Omental fat pad (tissue), 4 donors: ENCODE results near the gene CAB39L. TPM values are rescaled to one million over a fixed set of nuclear protein-coding genes. Genes with fewer than 3 reads are reported as not detected.

Source experiments
- ATAC-seq: fragments of 150-250 bp; one replicate; pipeline ENCODE4 v1.9.1; 2016; ENCODE audit warnings: mild to moderate bottlenecking, moderate library complexity; ENCODE audit not compliant: low FRiP score
- DNase-seq: peaks from one replicate; pipeline ENCODE4 v3.0.0-alpha.2; 2019; ENCODE audit warnings: low spot score
- CTCF ChIP-seq, 3 donors: fragments of 450-650 bp; IDR thresholded peaks; one replicate each; pipeline ENCODE4 v1.5.1; 2016 to 2017; ENCODE audit warnings: antibody characterized with exemption in 3 of 3, mild to moderate bottlenecking in 3 of 3, moderate library complexity in 2 of 3
- total RNA-seq, 4 donors: library from RNA; depleted of rRNA; stranded (reverse); fragments of >200 nt; gene quantifications; one replicate each; pipeline ENCODE4 v1.1.0, GENCODE V29; 2016

The CAB39L gene
- total RNA-seq, 4 donors from 2014 or later = 16.0 to 39.4 (median 25.7) TPM

- no peak for ATAC-seq
Measured at GRCh38 chr13:49388091-49388635, 55.7 kb downstream of the CAB39L start.

GRCh38 chr13:49386664-49387063, 57.2 kb downstream of the CAB39L start:
- DNase-seq = no peak
- ATAC-seq = no peak
- TF ChIP-seq CTCF (IDR thresholded peaks at IDR 0.05) = no peak

More at GRCh38 chr13:49388091-49388635, 55.7 kb downstream of the CAB39L start:
- no peak for DNase-seq
- TF ChIP-seq CTCF (IDR thresholded peaks at IDR 0.05) = no peak

GRCh38 chr13:49376121-49376520, 67.7 kb downstream of the CAB39L start:
- TF ChIP-seq CTCF (IDR thresholded peaks at IDR 0.05) = no peak
- no peak for DNase-seq
- ATAC-seq = no peak

- TF ChIP-seq CTCF (IDR thresholded peaks at IDR 0.05) = no peak
- ATAC-seq (peak; percentile 93), DNase-seq (no peak)
Measured at GRCh38 chr13:49374585-49375290, 69.1 kb downstream of the CAB39L start.

GRCh38 chr13:49373716-49374115, 70.1 kb downstream of the CAB39L start:
- TF ChIP-seq CTCF (IDR thresholded peaks at IDR 0.05) = no peak
- DNase-seq (no peak), ATAC-seq (no peak)

- peak; percentile 17 for ATAC-seq
- no peak for TF ChIP-seq CTCF (IDR thresholded peaks at IDR 0.05)
- DNase-seq = no peak
Measured at GRCh38 chr13:49371943-49372613, 71.8 kb downstream of the CAB39L start.
